ENCODE measurements around the gene POLE2.
A peak's percentile ranks its signal among the peaks of the same experiment; 100 is the strongest.

POLE2 gene

GRCh38 chr14:49615776-49616175 lies 72.2 kb downstream of the POLE2 start:
- Histone ChIP-seq H3K27ac (peak overlapping the region; percentile 55), H3K4me3 (ENCODE audit: low read depth, low read length) (no peak overlapping the region), H3K27me3 (ENCODE audit: insufficient read depth, low read depth, severe bottlenecking) (no peaks in the 10 kb centered on the region), H3K9me3 (ENCODE audit: severe bottlenecking) (no peaks in the 10 kb centered on the region), H3K36me3 (peaks cover 60% of the 10 kb centered on the region)
- peak; percentile 48 for DNase-seq
- no peak for TF ChIP-seq CTCF (IDR thresholded peaks at IDR 0.05; ENCODE audit: low read depth, low read length)

GRCh38 chr14:49614196-49614595 lies 73.8 kb downstream of the POLE2 start:
- Histone ChIP-seq H3K9me3 (ENCODE audit: severe bottlenecking) (no peaks in the 10 kb centered on the region), H3K4me3 (ENCODE audit: low read depth, low read length) (no peak overlapping the region), H3K27ac (no peak overlapping the region), H3K27me3 (ENCODE audit: insufficient read depth, low read depth, severe bottlenecking) (no peaks in the 10 kb centered on the region), H3K36me3 (peaks cover 69% of the 10 kb centered on the region)
- TF ChIP-seq CTCF (IDR thresholded peaks at IDR 0.05; ENCODE audit: low read depth, low read length) = no peak
- DNase-seq = no peak

GRCh38 chr14:49612671-49613070 lies 75.3 kb downstream of the POLE2 start:
- no peak for TF ChIP-seq CTCF (IDR thresholded peaks at IDR 0.05; ENCODE audit: low read depth, low read length)
- Histone ChIP-seq H3K9me3 (ENCODE audit: severe bottlenecking) (no peaks in the 10 kb centered on the region), H3K27me3 (ENCODE audit: insufficient read depth, low read depth, severe bottlenecking) (no peaks in the 10 kb centered on the region), H3K36me3 (peaks cover 63% of the 10 kb centered on the region), H3K27ac (no peak overlapping the region), H3K4me3 (ENCODE audit: low read depth, low read length) (no peak overlapping the region)
- DNase-seq = no peak

GRCh38 chr14:49612251-49612650 lies 75.8 kb downstream of the POLE2 start:
- Histone ChIP-seq H3K27me3 (ENCODE audit: insufficient read depth, low read depth, severe bottlenecking) (no peaks in the 10 kb centered on the region), H3K27ac (no peak overlapping the region), H3K4me3 (ENCODE audit: low read depth, low read length) (no peak overlapping the region), H3K36me3 (peaks cover 63% of the 10 kb centered on the region), H3K9me3 (ENCODE audit: severe bottlenecking) (no peaks in the 10 kb centered on the region)
- TF ChIP-seq CTCF (IDR thresholded peaks at IDR 0.05; ENCODE audit: low read depth, low read length) = no peak
- no peak for DNase-seq

- Histone ChIP-seq H3K4me3 (ENCODE audit: low read depth, low read length) (no peak overlapping the region), H3K27ac (no peak overlapping the region), H3K36me3 (peaks cover 67% of the 10 kb centered on the region), H3K27me3 (ENCODE audit: insufficient read depth, low read depth, severe bottlenecking) (no peaks in the 10 kb centered on the region), H3K9me3 (ENCODE audit: severe bottlenecking) (no peaks in the 10 kb centered on the region)
- no peak for TF ChIP-seq CTCF (IDR thresholded peaks at IDR 0.05; ENCODE audit: low read depth, low read length)
- no peak for DNase-seq
These were observed 80.4 kb downstream of the POLE2 start for GRCh38 chr14:49607583-49607982.

- H3K27ac ChIP-seq = peak within 1 kb of the TSS; percentile 100
- no peak for TF ChIP-seq CTCF (IDR thresholded peaks at IDR 0.05; ENCODE audit: low read depth, low read length)
- peak within 1 kb of the TSS; percentile 99 for H3K4me3 ChIP-seq (ENCODE audit: low read depth, low read length)
- no peaks in the 10 kb centered on the region for H3K9me3 ChIP-seq (ENCODE audit: severe bottlenecking)
- DNase-seq = peak; percentile 89
- no peaks in the 10 kb centered on the region for H3K27me3 ChIP-seq (ENCODE audit: insufficient read depth, low read depth, severe bottlenecking)
- H3K36me3 ChIP-seq = peaks cover 28% of the 10 kb centered on the region
These were observed 89.3 kb downstream of the POLE2 start, which contains the start of gene LRR1 for GRCh38 chr14:49598485-49599300. TSS of gene LRR1 (plus strand) at chr14:49598940. CDS start at chr14:49599021, 81 bp downstream.
